ENCODE data around the gene ASF1B. TPM values are rescaled to one million over a fixed set of nuclear protein-coding genes. Genes with fewer than 3 reads are reported as not detected.

ASF1B gene
- total RNA-seq, 1 experiment from 2014 or later, result 78.1 TPM

GRCh38 chr19:14101003-14101545 is 35.3 kb downstream of the ASF1B start:
- H3K79me2 ChIP-seq (ENCODE audit: insufficient read depth, low read length), result no peaks in the 10 kb centered on the region
- no peaks in the 10 kb centered on the region for H4K20me1 ChIP-seq (ENCODE audit: insufficient read depth)
- H3K36me3 ChIP-seq (ENCODE audit: control insufficient read depth in 1 of 2, insufficient read depth in 2 of 2, low read length in 2 of 2), result peaks cover 8 to 18% of the 10 kb centered on the region in 2 experiments
- intact Hi-C loops (cut with micrococcal nuclease), result no loop called here
- CTCF ChIA-PET, result no interaction called here
- H3K27me3 ChIP-seq (ENCODE audit: insufficient read depth, low read length), result no peaks in the 10 kb centered on the region
- H2AFZ ChIP-seq (ENCODE audit: low read depth, low read length, poor library complexity, severe bottlenecking), result no peak overlapping the region
- no peak overlapping the region for H3K27ac ChIP-seq (ENCODE audit: low read depth, low read length)
- H3K4me2 ChIP-seq (ENCODE audit: low read length), result no peak overlapping the region
- H3K4me3 ChIP-seq (replicated peaks in 1 of 2; ENCODE audit: low read depth in 1 of 2, low read length in 2 of 2), result no peak overlapping the region
- RAD21 ChIA-PET (ENCODE audit: low non-redundant PET in 1 of 2, low total read pairs in 2 of 2, uncharacterized antibody in 2 of 2, unreplicated experiment in 2 of 2), result no interaction called here
- H3K9ac ChIP-seq (ENCODE audit: low read length), result no peak overlapping the region
- no peaks in the 10 kb centered on the region for H3K9me3 ChIP-seq (ENCODE audit: control insufficient read depth in 1 of 2, insufficient read depth in 1 of 2, low read depth in 1 of 2, low read length in 2 of 2)
- H3K4me1 ChIP-seq (ENCODE audit: control insufficient read depth in 1 of 2, insufficient read depth in 2 of 2, low read length in 2 of 2), result 0 out of 4 replicates have a peak, but pooled peaks cover 0 to 4% of the 10 kb centered on the region in 2 experiments
- H3K9me2 ChIP-seq (ENCODE audit: insufficient read depth), result no peaks in the 10 kb centered on the region
- DNase-seq (ENCODE audit: low read depth, low spot score) (no peak), ATAC-seq (no peak)
- TF ChIP-seq JUND (IDR thresholded peaks at IDR 0.05) (no peak), ZBTB33 (IDR thresholded peaks at IDR 0.05; ENCODE audit: extremely low read depth, insufficient replicate concordance, low read length) (no peak), CEBPB (IDR thresholded peaks at IDR 0.05; ENCODE audit: low read depth) (no peak), SP1 (IDR thresholded peaks at IDR 0.05; ENCODE audit: low read depth) (no peak), MAX (IDR thresholded peaks at IDR 0.05) (no peak), CBX3 (IDR thresholded peaks at IDR 0.05; ENCODE audit: low read depth) (no peak), FOSL1 (IDR thresholded peaks at IDR 0.05; ENCODE audit: low read depth) (no peak), POLR2A (IDR thresholded peaks at IDR 0.05; ENCODE audit: borderline replicate concordance, extremely low read depth, insufficient read depth, insufficient read length) (no peak), ATF3 (IDR thresholded peaks at IDR 0.05) (no peak), ZFX (IDR thresholded peaks at IDR 0.05) (no peak), EGR1 (IDR thresholded peaks at IDR 0.05; ENCODE audit: low read depth) (no peak), SIN3A (IDR thresholded peaks at IDR 0.05; ENCODE audit: low read depth) (no peak)
- BruUV-seq (replicated peaks), result no TSS peak
- POLR2A ChIA-PET, result no interaction called here

Data from HCT116 (cell line).